GM12878 (cell line): ENCODE measurements around the gene FBN2. TPM values are rescaled to one million over a fixed set of nuclear protein-coding genes. Genes with fewer than 3 reads are reported as not detected.

Experiments used
- ATAC-seq: fragments of 200-7000 bp; cut with Tn5 transposase; 3 replicates; pipeline ENCODE4 v1.9.1; 2020; ENCODE audit warnings: mild to moderate bottlenecking, moderate library complexity
- BruUV-seq: library from RNA; stranded (reverse); fragments of 400-500 nt; replicated peaks from 2 replicates; lab custom pipeline; 2021; lab: Mats Ljungman, UMichigan
- CTCF ChIA-PET: fragments of 300-600 bp; sonication (Branson Sonifier 250); formaldehyde crosslinking; extraction: SDS; loops from one replicate; lab custom pipeline; 2021; ENCODE audit warnings: inconsistent platforms; lab: Yijun Ruan, JAX
- POLR2A ChIA-PET: fragments of 350-600 bp; formaldehyde crosslinking; extraction: SDS; loops from one replicate; lab custom pipeline; 2021; ENCODE audit warnings: inconsistent platforms; lab: Charles Lee
- RAD21 ChIA-PET: fragments of 300-600 bp; sonication (Branson Sonifier 250); formaldehyde crosslinking; loops from one replicate; lab custom pipeline; 2023; ENCODE audit warnings: antibody characterized with exemption; ENCODE audit not compliant: unreplicated experiment; lab: Charles Lee
- SMC1A ChIA-PET: fragments of 300-600 bp; sonication (Branson Sonifier 250); formaldehyde crosslinking; loops from one replicate; lab custom pipeline; 2023; ENCODE audit not compliant: unreplicated experiment, uncharacterized antibody; lab: Charles Lee
- DNase-seq: peaks from one replicate; pipeline ENCODE4 v3.0.0-alpha.2; 2011; ENCODE audit warnings: low read depth, low spot score
- FAIRE-seq: peaks from 3 replicates; lab custom pipeline; 2011; peaks lifted over from hg19 to GRCh38; lab: Jason Lieb, UNC
- H2AFZ ChIP-seq: 2 replicates; pipeline ENCODE4 v1.6.0; 2011; ENCODE audit warnings: low read depth, low read length, control low read depth; ENCODE audit not compliant: control insufficient read depth
- H3K27ac ChIP-seq: 2 replicates; pipeline ENCODE4 v1.5.1; 2011; ENCODE audit warnings: control low read depth; ENCODE audit not compliant: control insufficient read depth, insufficient read depth
- H3K27me3 ChIP-seq, 2 experiments: replicated peaks in 1 of 2; 2 replicates each; pipeline versions ENCODE4 v1.6.0 to v1.6.1; 2011; ENCODE audit warnings: low read length in 1 of 2; ENCODE audit not compliant: control insufficient read depth in 2 of 2, insufficient read depth in 2 of 2
- H3K36me3 ChIP-seq, 2 experiments: 2 replicates each; pipeline ENCODE4 v1.5.1; 2011; ENCODE audit warnings: low read length in 1 of 2; ENCODE audit not compliant: control insufficient read depth in 2 of 2, insufficient read depth in 2 of 2
- H3K4me1 ChIP-seq: 2 replicates; pipeline ENCODE4 v1.6.1; 2011; ENCODE audit warnings: mild to moderate bottlenecking, low read length, moderate library complexity, mixed read lengths; ENCODE audit not compliant: control insufficient read depth, insufficient read depth
- H3K4me2 ChIP-seq: 2 replicates; pipeline ENCODE4 v1.6.0; 2011; ENCODE audit warnings: control low read depth; ENCODE audit not compliant: control insufficient read depth, insufficient read depth
- H3K4me3 ChIP-seq: fragments of 200-600 bp; sonication (generic); 2 replicates; pipeline ENCODE4 v1.5.1; 2016
- H3K79me2 ChIP-seq: 2 replicates; pipeline ENCODE4 v1.6.0; 2011; ENCODE audit warnings: low read length; ENCODE audit not compliant: control insufficient read depth, insufficient read depth
- H3K9ac ChIP-seq: 2 replicates; pipeline ENCODE4 v1.8.0; 2011; ENCODE audit warnings: low read length, control low read depth, mixed read lengths; ENCODE audit not compliant: control insufficient read depth, insufficient read depth
- H3K9me3 ChIP-seq: replicated peaks from 3 replicates; pipeline ENCODE4 v1.5.1; 2011; ENCODE audit warnings: mild to moderate bottlenecking, low read length; ENCODE audit not compliant: control insufficient read depth, insufficient read depth
- H4K20me1 ChIP-seq: 2 replicates; pipeline ENCODE4 v1.6.0; 2011; ENCODE audit not compliant: control insufficient read depth, insufficient read depth
- BACH1 ChIP-seq: fragments of 450-650 bp; IDR thresholded peaks from 2 replicates; pipeline ENCODE4 v1.6.1; 2017; ENCODE audit warnings: mild to moderate bottlenecking, borderline replicate concordance
- CBFB ChIP-seq: IDR thresholded peaks from 2 replicates; pipeline ENCODE4 v1.6.1; 2016; ENCODE audit warnings: antibody characterized with exemption, low read depth
- CTCF ChIP-seq, 3 experiments: IDR thresholded peaks in 2 of 3; conservative IDR thresholded peaks in 1 of 3; 2 replicates each; pipeline ENCODE4 v1.5.1; 2011; ENCODE audit warnings: low read depth in 3 of 3, low read length in 3 of 3, mild to moderate bottlenecking in 3 of 3, control low read depth in 2 of 3, moderate library complexity in 2 of 3, inconsistent platforms in 1 of 3, mixed read lengths in 1 of 3; ENCODE audit not compliant: control insufficient read depth in 2 of 3, insufficient read depth in 1 of 3; ENCODE audit errors: extremely low read depth in 1 of 3
- EGR1 ChIP-seq, 2 experiments: IDR thresholded peaks; 1 replicate in 1 of 2; 2 replicates in 1 of 2; pipeline ENCODE4 v1.6.1; 2011 to 2012; ENCODE audit warnings: low read depth in 2 of 2, low read length in 2 of 2, borderline replicate concordance in 1 of 2, mild to moderate bottlenecking in 1 of 2, moderate library complexity in 1 of 2
- HDAC2 ChIP-seq: fragments of 200-600 bp; sonication (generic); IDR thresholded peaks from 2 replicates; pipeline ENCODE4 v1.6.1; 2017
- HDGF ChIP-seq: fragments of 450-650 bp; IDR thresholded peaks from 2 replicates; pipeline ENCODE4 v1.6.1; 2016; ENCODE audit warnings: antibody characterized with exemption
- NFXL1 ChIP-seq: fragments of 450-650 bp; IDR thresholded peaks from 2 replicates; pipeline ENCODE4 v1.6.1; 2017; ENCODE audit warnings: antibody characterized with exemption, mild to moderate bottlenecking, borderline replicate concordance
- NFYB ChIP-seq: IDR thresholded peaks from 2 replicates; pipeline ENCODE4 v1.6.1; 2011; ENCODE audit warnings: low read depth, mild to moderate bottlenecking, low read length, improper control_type of control experiment, moderate library complexity; ENCODE audit not compliant: insufficient read depth
- RB1 ChIP-seq: fragments of 450-650 bp; formaldehyde crosslinking; IDR thresholded peaks from 2 replicates; pipeline ENCODE4 v1.6.1; 2017; ENCODE audit warnings: mild to moderate bottlenecking, borderline replicate concordance
- SREBF1 ChIP-seq: IDR thresholded peaks from 2 replicates; pipeline ENCODE4 v1.6.1; 2012; ENCODE audit warnings: mild to moderate bottlenecking, low read length
- SUPT20H ChIP-seq: IDR thresholded peaks from 2 replicates; pipeline ENCODE4 v1.6.1; 2011; ENCODE audit warnings: low read depth, mild to moderate bottlenecking, low read length, moderate library complexity, borderline replicate concordance; ENCODE audit not compliant: control insufficient read depth
- TARDBP ChIP-seq: IDR thresholded peaks from 2 replicates; pipeline ENCODE4 v1.6.1; 2016; ENCODE audit warnings: borderline replicate concordance
- TCF3 ChIP-seq: IDR thresholded peaks from 2 replicates; pipeline ENCODE4 v1.6.1; 2012; ENCODE audit warnings: low read depth, mild to moderate bottlenecking, low read length, borderline replicate concordance; ENCODE audit not compliant: insufficient read depth
- YY1 ChIP-seq: IDR thresholded peaks from 2 replicates; pipeline ENCODE4 v1.6.1; 2011; ENCODE audit warnings: low read depth, mild to moderate bottlenecking, low read length
- ZBTB33 ChIP-seq: fragments of 450-650 bp; IDR thresholded peaks from 2 replicates; pipeline ENCODE4 v1.6.1; 2017; ENCODE audit warnings: mild to moderate bottlenecking
- ZNF274 ChIP-seq: IDR thresholded peaks from one replicate; pipeline ENCODE4 v1.8.0; 2011; ENCODE audit not compliant: insufficient read length, insufficient read depth
- WGBS: methylation state at CpG from one replicate; pipeline ENCODE4 v1.1.6; 2016; ENCODE audit warnings: low lambda C conversion rate; ENCODE audit not compliant: insufficient replicate concordance, insufficient coverage; ENCODE audit errors: missing lambda C conversion rate; 5-methylcytosine and 5-hydroxymethylcytosine counted together
- in situ Hi-C: fragments of 300-500 bp; cut with MboI; formaldehyde crosslinking; loops from 9 replicates; pipeline ENCODE4 v1.14.3; 2018; ENCODE audit warnings: mixed read lengths
- intact Hi-C: fragments of 100-400 bp; cut with micrococcal nuclease; formaldehyde crosslinking; loops from one replicate; pipeline ENCODE4 v1.14.2; 2022; ENCODE audit not compliant: unreplicated experiment
- polyA plus RNA-seq, 11 experiments: library from polyadenylated mRNA; depleted of rRNA in 4 of 11; unstranded in 6 of 11; stranded (reverse) in 5 of 11; fragments of >200 nt; fragmentation: Nextera tagmentation in 4 of 11; fragmentation: Illumina TruSeq in 1 of 11; extraction: Ambion mirVana in 4 of 11; extraction: Trizol in 1 of 11; gene quantifications; 1 replicate in 1 of 11; 2 replicates in 10 of 11; pipeline versions ENCODE4 v1.2.1 to v1.2.3, GENCODE V29; 2011 to 2016; ENCODE audit warnings: inconsistent platforms in 2 of 11, missing spikeins in 2 of 11, low read depth in 1 of 11
- total RNA-seq, 4 experiments: library from RNA; depleted of rRNA in 3 of 4; stranded (reverse); fragments of >200 nt in 3 of 4; fragmentation: Illumina TruSeq in 1 of 4; extraction: Trizol in 1 of 4; gene quantifications; 2 replicates each; pipeline versions ENCODE4 v1.2.1 to v1.2.3, GENCODE V29; 2013 to 2021
- TF ChIP-seq, protein P1 (sequence below): IDR thresholded peaks from 2 replicates; pipeline ENCODE4 v1.6.1; 2011; ENCODE audit warnings: low read depth, mild to moderate bottlenecking, low read length, moderate library complexity, borderline replicate concordance; ENCODE audit errors: extremely low read depth

FBN2 gene
- total and polyA plus RNA-seq, 10 of the 15 experiments (the other 5 are each of a cell fraction or from before 2014, with no cell fraction given) = 0.01 to 0.98 (median 0.10) TPM; not detected in 3

- ChIA-PET SMC1A (interaction anchor here (0.6 to 2.2 kb wide), 11 partner anchors 8 to 615 kb away, joined by 3 to 9 read pairs (median 4); no protein-coding TSS in a partner anchor), RAD21 (interaction anchor here (1.0 to 1.2 kb wide), 2 partner anchors 18 to 63 kb away, joined by 3 read pairs; no protein-coding TSS in a partner anchor), POLR2A (no interaction called here), CTCF (interaction anchor here (0.8 to 1.4 kb wide), 5 partner anchors 11 to 276 kb away, joined by 3 to 4 read pairs (median 3); no protein-coding TSS in a partner anchor)
- Histone ChIP-seq H3K4me1 (no peaks in the 10 kb centered on the region), H2AFZ (no peak overlapping the region), H3K79me2 (no peaks in the 10 kb centered on the region), H3K27ac (no peak overlapping the region), H3K4me3 (no peak overlapping the region), H4K20me1 (no peaks in the 10 kb centered on the region), H3K9me3 (no peaks in the 10 kb centered on the region), H3K36me3 (no peaks in the 10 kb centered on the region), H3K27me3 (no peaks in the 10 kb centered on the region), H3K9ac (no peak overlapping the region), H3K4me2 (no peak overlapping the region)
- WGBS = 5% methylated on average over 1 of the region's 1 CpG
- ATAC-seq (no peak), DNase-seq (no peak), FAIRE-seq (no peak)
- in situ Hi-C loops (loop anchor here (5.0 kb wide), 1 partner anchor 278 kb away; no protein-coding TSS in a partner anchor), intact Hi-C loops (loop anchor here (10.0 kb wide), 1 partner anchor 616 kb away; no protein-coding TSS in a partner anchor)
- no TSS peak for BruUV-seq
- TF ChIP-seq BACH1 (no peak), RB1 (no peak), CBFB (no peak), HDAC2 (no peak), NFYB (no peak), HDGF (no peak), SREBF1 (no peak), CTCF (IDR thresholded peaks at IDR 0.05 in 2 of 3, conservative IDR thresholded peaks at IDR 0.05 in 1 of 3; ENCODE audit: control insufficient read depth in 2 of 3, extremely low read depth in 1 of 3, insufficient read depth in 1 of 3, low read depth in 3 of 3, low read length in 3 of 3) (no peak), SUPT20H (no peak), YY1 (no peak), TARDBP (no peak), ZNF274 (no peak), ZBTB33 (no peak), TCF3 (no peak), NFXL1 (no peak), EGR1 (IDR thresholded peaks at IDR 0.05; ENCODE audit: borderline replicate concordance in 1 of 2, low read depth in 2 of 2, low read length in 2 of 2) (no peak)
- TF ChIP-seq, protein P1, sequence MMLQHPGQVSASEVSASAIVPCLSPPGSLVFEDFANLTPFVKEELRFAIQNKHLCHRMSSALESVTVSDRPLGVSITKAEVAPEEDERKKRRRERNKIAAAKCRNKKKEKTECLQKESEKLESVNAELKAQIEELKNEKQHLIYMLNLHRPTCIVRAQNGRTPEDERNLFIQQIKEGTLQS = no peak
Observed at GRCh38 chr5:128490761-128491160, 47.3 kb downstream of the FBN2 start.
